DMS53 treated with DMSO at 0.1 percent for 48 hours (cell line): ENCODE measurements around the gene CALCR.
"Not testable (repeated sequence)": the region's sequence is repeated elsewhere in the genome, so short reads cannot be mapped to it uniquely, and the experiment has no call there.

ENCODE experiments used
- DNase-seq: peaks from one replicate; lab custom pipeline; 2025; ENCODE audit not compliant: unreplicated experiment; lab: John Stamatoyannopoulos, UW

The CALCR gene

DNA sequence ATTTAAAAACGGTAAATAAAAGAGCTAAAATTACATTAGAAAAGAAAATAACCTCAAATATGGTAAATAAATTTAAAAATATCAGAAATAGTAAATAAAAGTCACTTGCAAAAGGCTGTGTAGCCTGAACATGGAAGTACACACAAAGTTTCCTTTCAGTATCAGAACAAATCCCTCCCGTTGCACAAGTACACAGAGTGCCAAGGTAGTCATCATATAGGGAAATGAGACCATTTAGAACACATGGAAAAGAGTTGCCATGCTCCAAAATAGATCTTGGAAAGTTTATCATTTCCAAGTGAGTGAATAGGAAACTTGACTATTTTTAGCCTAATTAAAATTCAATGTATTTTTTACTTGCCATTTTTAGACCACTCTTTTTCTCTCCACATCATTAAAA, 11.6 kb downstream of the CALCR start:
- no peak for DNase-seq

DNA sequence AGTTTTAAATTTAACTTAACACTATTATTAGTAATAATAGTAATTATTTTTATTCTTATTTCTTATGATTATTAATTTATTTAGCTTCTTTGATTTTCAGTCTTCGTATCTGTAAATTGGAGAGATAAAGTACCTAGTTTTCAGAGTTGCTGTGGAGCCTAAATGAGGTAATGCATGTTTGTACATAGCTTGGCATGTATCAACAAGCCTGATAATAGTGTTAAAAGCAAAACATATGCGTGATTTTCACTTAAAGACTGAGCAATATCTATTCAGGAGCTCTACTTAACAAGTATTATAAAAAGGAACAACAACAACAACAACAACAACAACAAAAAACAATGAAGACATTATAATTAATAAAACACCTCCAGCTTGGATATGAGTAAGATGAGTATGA, 12.4 kb downstream of the CALCR start:
- DNase-seq: no peak

DNA sequence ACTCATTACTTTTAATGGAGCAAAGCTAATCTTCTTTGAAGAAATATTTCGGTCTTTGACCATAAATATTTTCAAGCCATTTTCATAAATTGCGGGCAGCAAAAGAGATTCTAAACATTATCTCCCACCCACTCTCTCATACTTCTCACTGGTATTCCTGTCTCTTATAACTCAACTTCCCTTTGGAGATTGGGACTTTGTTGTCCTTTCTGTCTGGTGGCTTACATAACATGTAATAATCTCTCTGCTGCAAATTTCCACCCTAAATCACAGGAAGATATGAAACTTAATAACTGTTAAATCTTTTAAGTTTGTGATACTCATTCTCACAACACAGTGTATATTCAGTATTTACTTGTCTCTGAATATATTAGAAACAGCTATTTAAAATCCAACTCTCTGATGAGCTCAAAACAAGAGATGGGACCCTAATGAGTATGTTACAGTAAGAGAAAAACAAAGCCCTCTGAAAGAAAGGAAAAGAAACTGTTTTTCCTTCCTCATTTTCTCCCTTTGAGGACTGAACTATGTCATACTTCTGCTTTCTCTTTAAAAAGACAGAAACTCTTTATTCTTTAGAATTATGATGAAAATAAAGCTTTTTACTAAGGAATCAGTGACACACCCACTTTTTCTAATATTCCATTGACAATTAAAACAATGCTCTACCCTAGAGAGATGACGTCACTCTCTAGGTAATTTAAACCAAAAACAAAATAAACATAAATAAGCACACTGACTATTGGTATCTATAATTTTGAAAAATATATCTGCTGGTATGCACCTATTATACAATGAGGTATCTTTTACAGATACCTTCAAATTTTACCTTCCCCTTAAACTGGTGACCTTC, 14.7 kb downstream of the CALCR start:
- DNase-seq: no peak

DNA sequence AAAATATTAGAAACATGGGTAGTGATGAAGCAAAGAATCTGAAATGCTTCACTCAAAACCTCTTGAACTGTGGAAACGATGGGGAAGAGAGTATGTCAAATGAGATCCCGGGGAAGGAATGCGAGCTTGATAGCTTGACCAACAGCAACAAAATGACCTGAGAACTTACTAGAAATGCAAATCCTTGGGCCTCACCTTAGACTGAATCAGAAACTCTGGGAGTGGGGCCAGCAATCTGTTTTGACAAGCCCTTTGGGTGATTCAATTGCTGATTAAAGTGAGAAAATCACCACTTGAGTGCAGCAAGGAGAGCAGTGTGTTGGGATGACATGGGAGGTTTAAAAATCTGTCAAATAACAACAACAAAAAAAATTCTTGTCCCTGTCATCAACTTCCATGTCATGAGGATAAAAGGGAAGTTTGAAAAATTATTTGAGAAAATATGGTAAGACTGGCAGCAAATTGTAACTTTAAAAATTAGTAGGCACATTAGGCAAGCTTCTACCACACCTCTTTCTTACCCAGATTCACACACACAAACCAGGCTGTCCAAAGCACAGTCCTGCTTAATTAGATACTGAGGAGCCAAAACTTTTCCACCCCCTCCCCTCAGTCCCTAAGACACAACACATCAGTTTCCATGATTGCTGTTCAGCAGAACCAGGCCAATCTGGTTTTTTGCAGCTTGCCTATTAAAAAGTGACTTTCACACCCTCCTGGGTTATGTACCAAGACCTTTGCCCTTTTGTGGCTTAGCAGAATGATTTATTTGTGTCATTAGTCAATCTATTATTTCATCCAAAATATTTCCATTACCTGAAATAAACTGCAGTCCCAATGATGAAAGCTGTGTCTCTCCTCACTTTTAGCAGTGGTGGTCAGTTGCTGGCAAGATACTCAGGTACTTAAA, 15.6 kb downstream of the CALCR start:
- no peak for DNase-seq

DNA sequence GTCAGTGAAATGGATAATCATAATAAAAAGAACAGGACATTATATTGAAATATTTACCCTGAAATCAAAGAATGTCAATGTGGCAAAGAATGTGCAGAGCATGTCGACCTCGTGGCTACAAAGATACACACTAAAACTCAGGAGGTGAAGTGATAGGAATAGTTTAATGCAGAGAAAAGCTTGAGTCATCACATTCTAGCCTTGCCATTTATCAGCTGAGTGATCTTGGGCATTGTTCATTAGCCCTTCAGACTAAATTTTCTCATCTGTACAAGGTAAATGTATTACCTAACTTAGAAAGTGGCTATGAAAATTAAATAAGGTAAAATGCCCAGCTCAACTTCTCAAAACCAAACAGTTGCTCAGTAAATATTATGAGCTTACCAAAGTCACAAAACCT, 22.6 kb downstream of the CALCR start:
- no peak for DNase-seq

DNA sequence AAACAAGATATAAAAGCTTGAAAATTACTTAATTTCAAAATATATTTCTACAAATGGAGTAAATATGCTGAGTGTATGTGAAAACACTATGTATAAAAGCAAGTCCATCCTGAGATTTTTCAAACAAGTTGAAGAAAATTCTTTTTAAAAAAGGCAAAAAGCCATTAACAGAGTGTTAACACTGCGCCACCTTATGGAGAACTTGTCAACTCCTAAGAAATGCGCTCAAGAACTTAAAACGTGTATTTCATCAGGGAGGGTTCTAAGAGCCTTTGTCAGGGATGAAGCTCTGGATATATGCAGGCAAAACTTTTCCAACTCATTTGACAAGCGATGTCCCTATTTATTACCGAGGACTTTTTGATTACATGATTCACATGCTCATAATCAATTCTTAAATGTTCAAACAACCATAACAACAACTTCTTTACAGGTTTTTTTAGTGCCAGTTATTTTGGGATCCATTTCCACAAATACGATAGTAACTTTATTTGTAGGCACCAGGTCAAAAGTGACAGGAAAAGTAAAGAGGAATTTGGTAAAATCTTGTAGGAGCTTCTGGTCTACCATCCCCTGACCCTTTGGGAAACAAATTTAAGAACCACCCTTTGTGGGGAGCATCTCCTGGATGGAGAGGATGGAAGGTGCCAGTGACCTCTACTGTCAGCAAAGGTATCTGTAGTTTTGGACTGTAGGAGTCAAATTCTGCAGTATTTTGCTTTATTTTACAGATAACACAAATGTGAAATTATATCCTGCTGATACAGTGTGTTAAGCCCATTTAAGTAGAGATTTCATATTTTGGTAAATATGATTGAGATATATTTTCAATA, 23.2 kb downstream of the CALCR start:
- peak; percentile 58 for DNase-seq

DNA sequence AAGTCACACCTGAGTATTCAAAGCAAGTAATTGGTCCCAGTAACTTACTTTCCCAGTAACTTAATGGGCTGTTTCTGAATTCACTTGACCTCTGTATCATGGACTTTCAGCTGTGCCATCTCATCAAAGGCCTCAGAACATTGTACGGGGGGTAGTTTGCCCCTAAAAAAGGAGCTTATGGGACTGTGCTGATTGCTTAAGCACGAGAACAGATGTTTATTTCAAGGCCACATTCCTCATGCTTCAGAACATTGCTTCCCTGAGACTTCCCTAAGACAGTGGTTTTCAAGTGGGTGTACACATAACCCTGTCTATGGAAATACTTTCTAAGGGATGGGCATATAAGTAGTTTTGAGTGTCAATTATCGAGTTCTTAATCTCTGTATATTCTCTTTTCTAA, 26.8 kb downstream of the CALCR start:
- DNase-seq: no peak

DNA sequence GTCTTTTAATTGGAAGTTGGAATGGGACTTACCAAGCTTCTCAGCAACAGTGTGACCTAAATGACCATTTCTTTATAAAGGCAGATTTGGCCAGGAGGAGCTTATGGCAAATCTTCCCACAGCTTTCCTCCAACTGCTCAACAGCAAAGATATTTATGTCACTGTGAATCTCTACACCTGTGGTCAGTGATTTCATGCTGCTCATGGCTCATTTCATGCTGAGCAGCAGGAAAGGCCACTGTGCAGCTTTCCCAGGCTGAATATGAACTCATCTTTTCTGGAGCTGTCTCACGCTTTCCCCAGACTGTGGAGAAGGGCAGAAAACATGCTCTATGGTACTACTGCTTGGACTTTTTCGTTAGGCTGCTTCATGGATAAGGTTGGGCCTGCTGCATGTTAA, 29.8 kb downstream of the CALCR start:
- no peak for DNase-seq

DNA sequence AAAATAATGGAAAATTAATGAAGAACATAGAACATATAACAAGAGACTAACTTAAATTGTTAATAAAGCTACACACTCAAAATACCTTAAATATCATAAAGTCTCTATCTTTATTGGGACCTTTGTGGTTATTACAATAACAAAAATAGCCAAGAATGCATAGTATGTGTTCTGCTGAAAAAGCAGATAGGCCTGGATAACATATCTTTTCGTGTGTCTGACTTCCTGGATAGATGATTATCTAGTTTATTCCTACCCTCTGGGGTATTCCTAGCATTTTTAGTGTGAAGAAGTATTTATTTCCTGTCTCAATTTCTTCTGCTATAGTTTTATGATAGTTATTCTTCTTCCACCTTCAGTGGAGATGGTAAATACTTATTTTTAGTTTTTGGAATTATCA, 36.5 kb downstream of the CALCR start:
- no peak for DNase-seq

DNA sequence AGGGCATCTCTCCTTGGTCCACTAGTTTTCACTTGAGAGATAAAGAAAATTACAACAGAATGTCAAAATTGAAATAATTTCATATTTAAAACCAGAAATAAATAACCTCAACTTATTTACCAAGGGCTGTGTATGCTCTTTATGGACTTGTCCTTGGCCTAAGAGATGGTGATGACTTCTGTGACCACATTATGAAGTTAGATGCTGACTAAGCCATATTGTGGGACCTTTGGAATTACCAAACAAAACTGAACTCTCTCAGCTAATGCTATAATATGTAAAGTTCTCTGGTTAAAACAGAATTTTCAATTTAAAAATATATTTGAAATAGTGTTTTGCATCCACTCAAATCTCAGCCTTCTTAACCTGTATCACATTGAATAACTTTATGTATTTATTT, 38.9 kb downstream of the CALCR start:
- DNase-seq: no peak

DNA sequence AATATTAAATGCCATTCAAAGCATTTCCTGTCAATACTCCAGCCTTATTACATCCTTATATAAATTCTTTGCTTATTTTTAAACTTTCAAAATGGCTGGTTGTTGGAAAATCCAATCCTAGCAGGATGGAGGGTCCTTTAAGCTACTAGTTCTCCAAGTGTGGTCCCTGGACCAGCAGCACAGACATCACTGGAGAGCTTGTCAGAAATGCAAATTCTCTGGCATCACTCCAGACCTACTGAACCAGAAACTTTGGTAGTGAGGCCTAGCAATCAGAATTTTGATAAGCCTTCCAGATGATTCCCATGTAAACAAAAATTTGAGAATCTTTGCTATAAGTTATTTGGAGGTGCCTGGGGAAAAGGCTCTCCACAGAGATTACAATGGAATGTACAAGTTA, 43.8 kb downstream of the CALCR start:
- no peak for DNase-seq

DNA sequence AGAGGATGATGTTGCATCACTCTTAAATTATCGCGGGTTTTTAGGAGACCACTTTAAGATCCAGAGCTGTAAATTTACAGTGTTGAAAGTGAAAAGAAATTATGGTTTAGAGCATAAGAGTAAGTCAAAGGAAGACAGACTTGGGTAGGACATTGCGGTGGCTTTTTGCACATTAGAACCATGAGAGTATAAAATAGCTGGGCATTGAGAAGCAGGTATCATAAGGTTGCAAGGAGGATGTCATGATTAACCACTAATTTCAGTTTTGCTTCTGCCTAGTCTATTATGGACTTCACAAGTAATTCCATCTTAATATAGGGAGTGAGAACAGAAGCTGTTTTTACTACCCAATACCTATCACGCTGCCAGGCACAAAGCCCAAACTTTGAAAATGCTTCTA, 57.7 kb downstream of the CALCR start:
- DNase-seq: no peak

DNA sequence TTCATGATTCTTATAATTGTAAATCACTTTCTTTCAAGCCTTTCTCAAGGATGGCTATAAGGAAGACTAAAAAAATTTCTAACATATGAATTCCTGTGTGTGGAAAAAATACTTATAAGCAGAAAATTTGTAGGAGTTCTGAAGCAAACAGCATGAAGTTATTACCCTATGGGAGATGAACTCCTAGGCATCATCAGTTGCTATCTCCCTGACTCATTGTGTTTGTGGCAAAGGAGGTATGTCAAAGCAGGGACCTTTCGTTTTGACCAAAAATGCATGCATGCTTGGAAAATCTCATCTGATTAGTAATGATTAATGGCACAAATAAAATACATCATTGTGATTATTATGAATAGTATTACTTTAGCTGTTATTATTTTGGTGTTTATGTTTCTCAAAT, 59.4 kb downstream of the CALCR start:
- DNase-seq: no peak

DNA sequence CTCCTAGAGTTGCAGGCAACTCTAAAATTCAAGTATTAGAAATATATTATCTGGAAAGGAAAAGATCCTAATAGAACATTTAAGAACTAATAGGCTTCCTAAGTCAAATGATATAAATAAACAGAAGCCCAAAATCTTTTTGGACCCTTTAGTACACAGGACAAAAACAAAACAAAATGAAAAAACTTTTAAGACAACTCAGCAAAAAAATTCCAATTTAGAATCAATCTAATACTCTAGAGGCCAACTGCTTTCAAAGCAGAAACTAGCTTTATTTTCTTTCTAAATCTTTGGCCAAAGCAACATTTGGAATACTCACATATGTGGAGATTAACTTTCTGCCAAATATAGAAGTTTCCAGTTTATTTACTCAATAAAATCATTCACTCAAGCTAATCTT, 65.2 kb downstream of the CALCR start:
- DNase-seq: no peak

DNA sequence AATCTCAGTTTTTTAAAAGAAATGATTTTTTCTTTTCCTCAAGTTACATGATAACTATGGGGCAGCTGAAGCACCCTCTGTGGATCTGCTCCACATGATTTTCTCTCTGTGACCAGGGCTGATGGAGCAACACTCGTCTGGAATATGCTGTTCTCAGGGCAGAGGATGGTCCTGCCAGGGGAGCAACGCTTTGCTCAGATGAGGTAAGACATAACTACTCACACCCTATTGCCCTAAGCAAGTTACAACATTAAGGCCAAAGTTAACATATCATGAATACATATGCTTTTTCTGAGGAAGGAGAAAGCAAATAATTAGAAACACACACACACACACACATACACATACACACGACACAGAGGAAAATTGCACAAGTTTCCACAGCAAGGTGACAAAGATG, 71.4 kb downstream of the CALCR start:
- no peak for DNase-seq

DNA sequence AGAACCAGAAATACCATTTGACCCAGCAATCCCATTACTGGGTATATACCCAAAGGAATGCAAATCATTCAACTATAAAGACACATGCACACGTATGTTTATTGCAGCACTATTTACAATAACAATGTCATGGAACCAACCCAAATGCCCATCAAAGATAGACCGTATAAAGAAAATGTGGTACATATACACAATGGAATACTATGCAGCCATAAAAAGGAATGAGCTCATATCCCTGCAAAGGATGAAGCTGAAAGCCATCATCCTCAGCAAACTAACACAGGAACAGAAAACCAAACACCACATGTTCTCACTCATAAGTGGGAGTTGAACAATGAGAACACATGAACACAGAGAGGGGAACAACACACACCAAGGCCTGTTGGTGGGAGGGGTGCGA, 82.7 kb downstream of the CALCR start:
- DNase-seq: not testable (repeated sequence)

DNA sequence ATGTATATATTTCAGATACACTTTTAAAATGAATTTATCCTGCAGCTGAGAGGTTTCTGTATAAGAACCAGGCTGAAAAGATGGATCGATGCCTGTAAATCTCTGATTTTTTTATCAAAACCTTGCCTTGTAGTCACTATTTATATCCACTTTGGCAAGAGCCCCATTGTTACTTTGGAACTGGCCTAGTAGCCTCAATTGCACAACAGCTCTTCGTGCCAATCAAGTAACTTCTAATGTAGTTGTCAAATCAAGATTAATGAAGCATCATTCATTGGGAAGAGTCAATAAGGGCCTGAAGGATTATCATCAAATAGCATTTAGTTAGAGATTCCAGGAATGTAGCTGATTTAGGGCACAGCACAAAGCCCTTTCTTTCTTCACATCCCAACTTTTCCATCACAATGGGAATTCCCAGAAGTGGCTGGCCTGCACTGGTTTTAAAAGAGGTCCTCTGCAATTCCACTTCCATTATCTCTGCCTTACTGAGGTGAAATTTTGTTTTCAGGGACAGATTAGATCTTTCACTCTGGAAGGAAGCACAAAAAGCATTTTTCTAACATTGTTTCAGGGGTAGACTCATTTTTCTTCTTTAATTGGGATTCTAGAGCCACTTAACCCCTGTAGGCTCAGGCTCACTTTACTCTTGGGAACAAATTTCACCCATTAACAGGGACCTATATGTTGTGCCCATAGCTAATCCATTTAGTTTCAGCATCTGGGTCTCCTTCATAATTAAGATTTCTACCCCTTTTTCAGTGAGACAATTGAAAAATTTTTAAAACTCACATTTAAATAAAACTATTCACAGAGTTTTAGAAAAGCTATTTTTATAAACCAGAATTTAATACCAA, 97.8 kb downstream of the CALCR start:
- no peak for DNase-seq

DNA sequence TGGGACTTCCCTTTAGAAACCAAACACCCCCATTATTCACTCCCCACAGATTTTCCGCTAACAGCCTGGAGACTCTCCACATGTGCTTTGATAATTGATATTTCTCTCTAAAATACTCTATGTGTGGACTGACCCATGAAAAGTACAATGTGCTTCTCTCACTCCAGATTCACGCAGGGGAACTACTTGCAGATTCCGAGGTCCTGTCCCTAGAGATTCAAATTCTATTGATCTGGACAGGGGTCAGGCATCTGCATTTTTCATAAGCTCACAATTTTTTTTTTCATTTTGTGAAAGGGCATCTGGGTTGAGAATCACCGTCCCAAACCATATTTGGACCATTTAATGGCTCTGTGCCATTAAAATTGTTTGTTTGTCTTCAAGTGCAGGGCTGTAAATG, 98.7 kb downstream of the CALCR start:
- DNase-seq: no peak

DNA sequence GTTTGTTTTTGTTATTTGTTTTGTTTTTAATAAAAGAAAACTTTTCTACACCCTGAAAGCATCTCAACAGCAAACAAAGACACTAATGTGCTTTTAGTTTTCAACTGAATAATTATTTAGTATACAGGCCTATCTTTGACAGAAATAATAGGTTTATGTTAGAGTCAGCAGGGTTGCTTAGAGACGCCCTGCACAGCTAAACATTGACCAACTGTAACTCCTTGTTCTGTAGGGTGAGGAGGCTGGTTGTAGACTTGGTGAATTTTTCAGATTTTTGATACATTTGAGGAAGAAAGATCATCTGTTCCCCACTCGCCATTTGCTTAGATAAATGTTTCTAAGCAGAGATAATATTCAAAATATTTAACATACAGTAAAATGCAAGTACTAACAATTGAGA, 103.1 kb downstream of the CALCR start:
- DNase-seq: no peak

DNA sequence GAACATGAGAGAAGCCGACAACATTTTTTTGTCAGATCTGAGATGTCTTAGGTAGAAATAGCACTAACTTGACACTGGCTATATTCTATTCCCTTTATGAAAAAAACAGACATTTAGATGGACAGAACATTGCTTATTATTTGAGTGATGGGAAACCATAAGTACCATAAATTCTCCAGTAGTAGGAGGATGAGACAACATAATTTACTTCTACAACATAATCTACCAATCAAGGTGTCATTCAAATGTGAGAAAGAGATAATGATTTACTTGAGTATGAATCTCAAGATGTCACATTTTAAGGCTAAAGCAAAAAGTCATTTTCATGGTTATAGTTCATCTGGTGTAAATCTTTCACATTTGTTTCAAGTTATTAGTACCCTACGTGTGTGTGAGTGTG, 110.8 kb downstream of the CALCR start:
- DNase-seq: no peak
